NOMO-1 treated with DMSO at 0.1 percent for 48 hours (cell line): ENCODE measurements around the gene ETNK2.
A peak's percentile ranks its signal among the peaks of the same experiment; 100 is the strongest.

Experiments used
- DNase-seq: peaks from one replicate; lab custom pipeline; 2025; ENCODE audit not compliant: unreplicated experiment; lab: John Stamatoyannopoulos, UW

ETNK2 gene, protein sequence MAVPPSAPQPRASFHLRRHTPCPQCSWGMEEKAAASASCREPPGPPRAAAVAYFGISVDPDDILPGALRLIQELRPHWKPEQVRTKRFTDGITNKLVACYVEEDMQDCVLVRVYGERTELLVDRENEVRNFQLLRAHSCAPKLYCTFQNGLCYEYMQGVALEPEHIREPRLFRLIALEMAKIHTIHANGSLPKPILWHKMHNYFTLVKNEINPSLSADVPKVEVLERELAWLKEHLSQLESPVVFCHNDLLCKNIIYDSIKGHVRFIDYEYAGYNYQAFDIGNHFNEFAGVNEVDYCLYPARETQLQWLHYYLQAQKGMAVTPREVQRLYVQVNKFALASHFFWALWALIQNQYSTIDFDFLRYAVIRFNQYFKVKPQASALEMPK

GRCh38 chr1:204151552-204152309 is at the start of gene ETNK2:
TSS of gene ETNK2 (minus strand) at chr1:204152044. CDS start at chr1:204151852, 192 bp downstream.
- peak; percentile 21 for DNase-seq

GRCh38 chr1:204201348-204202040 is 49.6 kb upstream of the ETNK2 start:
- DNase-seq, result no peak

DNA sequence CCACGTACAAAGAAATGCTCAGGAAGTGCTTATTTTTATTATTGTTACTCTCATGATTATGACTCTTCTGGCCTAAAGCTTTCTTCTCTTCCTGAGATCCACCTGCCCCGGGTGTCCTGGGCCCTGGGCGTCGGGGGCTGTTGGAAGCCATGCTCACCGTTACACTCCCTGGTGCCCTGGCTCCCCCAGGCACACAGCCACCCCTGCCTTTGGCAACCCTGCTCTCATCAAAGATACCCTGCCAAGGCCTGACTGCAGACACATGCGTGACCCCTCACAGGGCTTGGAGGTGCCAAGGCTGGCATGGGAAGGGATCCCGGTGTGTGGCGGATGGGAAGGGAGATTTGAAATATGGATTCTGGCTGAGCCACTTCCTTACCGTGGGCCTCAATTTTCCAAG is 47.7 kb upstream of the ETNK2 start:
- no peak for DNase-seq

- no peak for DNase-seq
Observed at GRCh38 chr1:204198348-204199340, 46.8 kb upstream of the ETNK2 start.

GRCh38 chr1:204197068-204197467 is 45.2 kb upstream of the ETNK2 start:
- no peak for DNase-seq

DNA sequence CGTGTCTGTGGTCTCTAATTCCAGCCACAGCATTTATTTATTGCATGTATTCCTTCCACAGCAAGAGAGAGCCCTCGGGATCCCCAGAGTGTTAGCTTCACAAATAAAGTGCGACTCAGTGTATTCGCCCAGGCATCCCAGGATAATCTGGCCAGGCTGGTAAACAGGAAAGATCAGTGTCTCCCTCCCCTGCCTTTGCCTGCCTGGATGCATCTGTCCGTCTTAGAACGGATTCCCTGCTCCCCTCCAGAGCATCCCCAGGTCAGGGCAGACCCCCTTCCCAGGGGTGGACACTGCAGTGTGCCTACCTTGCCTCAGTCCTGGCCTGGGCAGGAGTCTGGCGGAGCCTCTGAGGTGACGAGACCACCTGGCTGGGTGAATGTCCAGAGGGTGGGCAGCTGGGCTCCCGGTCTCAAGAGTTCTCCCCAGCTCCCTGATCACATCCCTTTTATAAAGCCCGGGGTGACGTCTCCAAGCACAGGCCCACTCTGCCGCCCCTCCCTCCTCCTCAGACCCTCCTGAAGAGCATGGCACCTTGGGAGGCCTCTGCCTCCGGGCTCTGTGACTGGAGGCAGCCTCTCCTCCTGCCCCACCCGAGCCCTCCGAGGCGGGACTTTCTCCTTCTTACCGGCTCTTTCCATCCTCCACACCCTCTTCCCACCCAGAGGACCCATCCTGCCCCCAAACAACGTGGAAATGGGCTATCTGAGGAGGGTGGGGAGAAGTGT is 44.4 kb upstream of the ETNK2 start, which contains the start of gene KISS1:
KISS1 (minus strand) TSS at position 424 of the 728 bp plus-strand sequence. CDS start 3,615 bp downstream, outside the sequence.
- no peak for DNase-seq

DNA sequence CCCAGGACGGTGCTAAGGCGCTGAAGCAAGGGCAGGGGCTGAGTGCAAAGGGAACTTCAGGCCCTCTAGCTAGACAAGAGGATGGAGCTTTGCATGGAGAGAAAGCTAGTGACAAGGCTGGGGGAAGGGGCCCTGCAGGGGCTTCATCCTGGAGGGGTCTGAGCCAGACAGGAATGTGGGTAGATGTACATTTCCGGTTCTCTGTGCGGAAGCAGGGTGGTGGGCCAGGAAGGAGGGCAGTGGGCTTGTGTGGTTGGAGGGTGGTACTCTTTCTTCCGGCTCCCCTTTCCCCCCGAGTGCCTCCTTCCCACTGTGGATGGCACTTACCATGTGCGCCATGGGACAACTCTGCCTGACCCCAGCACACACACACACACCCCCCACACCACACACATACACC is 42.9 kb upstream of the ETNK2 start:
- no peak for DNase-seq

- no peak for DNase-seq
Observed at GRCh38 chr1:204194080-204194479, 42.2 kb upstream of the ETNK2 start.

DNA sequence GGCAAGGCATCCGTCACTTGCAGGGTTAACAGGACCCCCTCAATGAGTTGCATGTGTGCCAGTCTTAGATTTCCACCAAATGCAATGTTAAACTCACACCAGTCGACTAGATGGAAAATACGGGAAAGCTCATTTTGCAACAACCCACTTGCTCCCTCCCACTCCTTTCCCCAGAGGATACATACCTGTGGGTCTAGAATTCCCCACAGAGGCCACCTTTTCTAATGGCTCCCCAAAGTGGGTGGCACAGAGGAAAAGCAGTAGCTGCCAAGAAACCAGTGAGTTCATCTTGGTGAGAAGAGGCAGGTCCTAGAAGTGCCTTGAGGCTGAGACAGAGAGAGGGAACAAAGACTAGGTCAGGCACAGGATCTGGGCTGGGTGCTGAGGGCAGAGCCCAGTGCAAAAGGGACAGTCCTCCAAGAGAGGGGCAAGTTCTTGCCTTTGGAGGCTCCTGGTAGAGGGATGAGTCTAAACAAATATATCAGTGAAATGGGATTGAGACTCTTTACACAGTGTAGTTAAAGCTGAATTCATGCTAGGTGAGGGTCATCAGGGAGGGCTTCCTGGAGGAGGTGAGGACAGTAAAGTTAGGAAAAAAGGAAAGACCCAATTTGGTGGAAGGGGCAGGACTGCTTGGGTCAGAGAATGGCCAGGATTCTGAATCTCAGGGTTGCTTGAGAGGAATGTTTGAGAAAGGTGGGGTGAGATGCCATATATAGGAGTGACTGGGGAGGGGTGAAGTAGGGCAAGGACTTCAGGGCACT is 40.9 kb upstream of the ETNK2 start:
- no peak for DNase-seq

GRCh38 chr1:204192046-204192445 is 40.2 kb upstream of the ETNK2 start:
- DNase-seq, result no peak

DNA sequence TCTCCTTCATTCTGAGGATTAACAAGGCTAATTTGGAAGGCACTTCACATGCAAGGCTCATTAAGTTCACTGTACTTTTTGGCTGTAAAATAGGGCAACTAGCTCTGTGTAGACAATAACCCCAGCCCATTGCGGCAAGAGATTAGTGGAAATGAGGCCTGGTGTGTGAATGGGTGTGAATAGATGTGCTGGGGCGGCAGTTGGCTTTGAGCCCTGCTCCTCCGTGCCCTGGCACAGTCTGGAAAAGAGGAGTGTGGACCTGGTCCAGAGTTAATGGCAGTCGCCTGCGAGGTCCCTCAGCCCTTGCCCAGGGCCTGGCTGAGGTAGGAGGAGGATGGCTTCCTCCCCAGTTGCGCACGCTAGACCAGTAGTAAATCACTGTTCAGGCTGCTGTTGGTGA is 39.6 kb upstream of the ETNK2 start:
- no peak for DNase-seq

- peak; percentile 88 for DNase-seq
Observed at GRCh38 chr1:204190212-204191211, 38.7 kb upstream of the ETNK2 start.

DNA sequence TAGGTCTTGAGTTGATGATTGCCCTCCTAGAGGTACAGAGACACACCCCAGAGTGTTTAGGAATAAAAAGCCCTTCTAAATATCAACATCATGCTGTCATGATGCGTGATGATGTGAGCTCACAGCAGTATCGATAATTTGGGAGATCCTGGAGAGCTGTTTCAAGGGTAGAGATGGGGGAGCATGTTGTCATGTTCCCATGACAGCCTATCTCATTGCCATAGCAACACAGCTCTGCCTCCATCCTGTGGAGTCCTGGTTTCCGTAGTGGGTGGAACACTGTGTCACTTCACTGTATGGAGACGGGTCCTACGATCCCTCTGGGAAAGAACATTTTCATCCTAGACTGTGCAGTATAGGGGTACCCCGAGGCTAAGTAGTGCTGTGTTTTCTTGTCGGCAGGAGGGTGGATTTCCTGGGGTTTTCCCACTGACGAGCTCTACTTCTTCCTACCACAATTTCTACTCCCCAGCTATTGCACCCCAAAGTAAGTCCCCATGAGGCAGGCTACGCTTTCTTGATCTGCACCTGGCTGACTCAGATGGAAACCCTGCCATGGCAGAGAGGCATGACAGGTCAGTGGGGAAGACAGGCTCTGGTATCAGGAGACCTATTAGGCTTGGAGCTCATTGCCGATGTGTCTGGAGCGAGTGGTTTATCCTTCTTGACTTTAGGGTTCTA is 37.3 kb upstream of the ETNK2 start:
- no peak for DNase-seq

GRCh38 chr1:204186597-204186996 is 34.8 kb upstream of the ETNK2 start:
- no peak for DNase-seq

DNA sequence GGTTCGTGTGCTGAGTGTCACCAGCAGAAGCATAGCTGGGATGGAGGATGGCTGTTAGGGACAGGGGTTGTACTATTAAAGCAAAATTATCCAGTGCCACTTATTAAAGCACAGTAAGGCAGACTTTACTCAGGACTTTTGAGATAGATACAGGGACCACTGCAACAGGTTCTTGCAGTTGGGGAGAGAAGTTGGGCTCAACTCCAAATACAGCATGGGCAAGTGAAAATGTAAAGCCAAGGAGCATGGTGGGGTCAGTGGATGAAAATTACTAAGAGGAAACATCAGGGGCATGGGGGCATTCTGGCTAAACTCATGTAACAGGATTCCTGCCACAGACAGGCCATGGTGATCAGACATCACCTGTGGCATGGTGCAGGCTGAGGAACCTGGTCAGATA is 29.3 kb upstream of the ETNK2 start:
- DNase-seq, result no peak

GRCh38 chr1:204180133-204180532 is 28.3 kb upstream of the ETNK2 start:
- DNase-seq, result no peak
